ENCODE measurements around the gene KCNE3. TPM values are rescaled to one million over a fixed set of nuclear protein-coding genes. Genes with fewer than 3 reads are reported as not detected.

Gene KCNE3
- total and polyA plus RNA-seq, 9 of the 15 experiments (the other 6 are each of a cell fraction or from before 2014, with no cell fraction given): 1.6 to 8.7 (median 6.2) TPM

DNA sequence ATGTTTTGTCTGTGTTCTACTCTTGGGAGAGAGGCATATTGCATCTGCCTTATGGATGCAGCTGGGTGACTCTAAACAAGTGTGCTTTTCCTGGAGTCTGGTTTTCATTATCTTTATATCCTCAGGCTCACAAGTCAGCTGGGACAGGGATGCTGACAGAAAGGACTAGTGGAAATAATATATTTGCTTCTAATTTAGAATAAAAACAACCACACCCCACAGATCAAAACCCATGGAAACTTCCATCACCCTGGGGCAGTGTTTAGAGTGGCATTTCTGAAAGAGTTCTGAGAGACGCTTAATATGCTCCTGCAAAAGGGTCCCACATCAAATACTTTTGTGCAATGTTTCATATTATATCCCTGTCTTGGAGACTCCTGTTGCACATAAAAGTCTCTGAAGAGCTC is 20.8 kb downstream of the KCNE3 start (continued):
- no peak for TF ChIP-seq CCNT2 (IDR thresholded peaks at IDR 0.05; ENCODE audit: borderline replicate concordance, extremely low read depth, insufficient read length, low read depth, low read length)
- no peak for TF ChIP-seq HDAC8 (tag; IDR thresholded peaks at IDR 0.05)

DNA sequence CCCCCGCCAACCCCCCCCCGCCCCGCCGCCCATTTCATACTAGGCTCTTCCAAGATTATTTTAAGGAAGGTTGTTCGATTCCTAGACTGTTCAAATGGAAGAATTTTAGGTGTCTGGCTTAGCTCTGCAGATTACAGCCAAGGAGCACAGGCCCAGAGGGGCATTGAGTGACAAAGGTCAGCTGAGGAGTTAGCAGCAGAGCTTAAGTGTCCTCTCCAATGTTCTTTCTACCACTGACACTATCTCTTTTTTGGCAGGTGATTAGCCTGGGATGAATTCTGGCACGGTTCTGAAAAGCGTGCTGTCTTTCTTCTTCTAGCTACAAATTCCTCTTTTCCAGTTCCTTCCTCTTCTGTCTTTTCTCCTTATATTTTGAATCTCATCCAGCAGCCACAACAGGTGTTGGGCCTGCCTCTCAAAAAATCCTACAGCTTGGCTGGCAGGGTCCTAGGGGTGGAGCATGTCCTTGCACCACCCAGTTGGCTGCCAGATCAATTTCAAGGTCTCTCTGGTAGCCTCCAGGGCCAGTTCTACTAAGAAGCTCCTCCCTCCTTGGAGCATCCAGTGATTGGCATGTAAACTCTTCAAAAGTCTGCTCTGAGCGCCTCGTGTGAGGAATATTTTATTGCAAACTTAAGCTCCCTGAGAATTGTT is 23.0 kb downstream of the KCNE3 start:
- DNase-seq (ENCODE audit: extremely low read depth in 1 of 4, low spot score in 3 of 4) (no peak), ATAC-seq (no peak), FAIRE-seq (no peak)
- BruUV-seq (replicated peaks): no TSS peak
- Histone ChIP-seq H3K36me3 (ENCODE audit: control insufficient read depth, insufficient read depth, low read length) (no peaks in the 10 kb centered on the region), H3K9me3 (replicated peaks; ENCODE audit: control insufficient read depth, insufficient read depth, low read depth, low read length) (no peaks in the 10 kb centered on the region), H3K4me2 (ENCODE audit: insufficient read depth, low read length) (no peak overlapping the region), H4K20me1 (replicated peaks; ENCODE audit: control insufficient read depth, insufficient read depth, low read length) (no peaks in the 10 kb centered on the region), H3K4me3 (no peak overlapping the region), H3K27me3 (ENCODE audit: control insufficient read depth in 2 of 2, insufficient read depth in 2 of 2, low read length in 2 of 2) (no peaks in the 10 kb centered on the region; a peak in 2 of 5 replicates), H3K9me1 (ENCODE audit: control insufficient read depth, insufficient read depth, low read length) (no peaks in the 10 kb centered on the region), H3K27ac (ENCODE audit: extremely low read depth, low read depth, low read length) (no peak overlapping the region), H2AFZ (ENCODE audit: low read depth, low read length) (no peak overlapping the region), H3K9ac (ENCODE audit: insufficient read depth in 1 of 2, low read depth in 2 of 2, low read length in 2 of 2) (no peak overlapping the region), H3K79me2 (ENCODE audit: control insufficient read depth, insufficient read depth, low read length) (no peaks in the 10 kb centered on the region), H3K4me1 (replicated peaks in 1 of 2; ENCODE audit: control insufficient read depth in 2 of 2, insufficient read depth in 2 of 2, low read length in 2 of 2) (peaks cover 0 to 6% of the 10 kb centered on the region in 2 experiments; a peak in 2 of 5 replicates)
- TF ChIP-seq, protein P1, sequence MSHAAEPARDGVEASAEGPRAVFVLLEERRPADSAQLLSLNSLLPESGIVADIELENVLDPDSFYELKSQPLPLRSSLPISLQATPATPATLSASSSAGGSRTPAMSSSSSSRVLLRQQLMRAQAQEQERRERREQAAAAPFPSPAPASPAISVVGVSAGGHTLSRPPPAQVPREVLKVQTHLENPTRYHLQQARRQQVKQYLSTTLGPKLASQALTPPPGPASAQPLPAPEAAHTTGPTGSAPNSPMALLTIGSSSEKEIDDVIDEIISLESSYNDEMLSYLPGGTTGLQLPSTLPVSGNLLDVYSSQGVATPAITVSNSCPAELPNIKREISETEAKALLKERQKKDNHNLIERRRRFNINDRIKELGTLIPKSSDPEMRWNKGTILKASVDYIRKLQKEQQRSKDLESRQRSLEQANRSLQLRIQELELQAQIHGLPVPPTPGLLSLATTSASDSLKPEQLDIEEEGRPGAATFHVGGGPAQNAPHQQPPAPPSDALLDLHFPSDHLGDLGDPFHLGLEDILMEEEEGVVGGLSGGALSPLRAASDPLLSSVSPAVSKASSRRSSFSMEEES (CRISPR knock-in tag; IDR thresholded peaks at IDR 0.05): no peak
- TF ChIP-seq, protein P2, sequence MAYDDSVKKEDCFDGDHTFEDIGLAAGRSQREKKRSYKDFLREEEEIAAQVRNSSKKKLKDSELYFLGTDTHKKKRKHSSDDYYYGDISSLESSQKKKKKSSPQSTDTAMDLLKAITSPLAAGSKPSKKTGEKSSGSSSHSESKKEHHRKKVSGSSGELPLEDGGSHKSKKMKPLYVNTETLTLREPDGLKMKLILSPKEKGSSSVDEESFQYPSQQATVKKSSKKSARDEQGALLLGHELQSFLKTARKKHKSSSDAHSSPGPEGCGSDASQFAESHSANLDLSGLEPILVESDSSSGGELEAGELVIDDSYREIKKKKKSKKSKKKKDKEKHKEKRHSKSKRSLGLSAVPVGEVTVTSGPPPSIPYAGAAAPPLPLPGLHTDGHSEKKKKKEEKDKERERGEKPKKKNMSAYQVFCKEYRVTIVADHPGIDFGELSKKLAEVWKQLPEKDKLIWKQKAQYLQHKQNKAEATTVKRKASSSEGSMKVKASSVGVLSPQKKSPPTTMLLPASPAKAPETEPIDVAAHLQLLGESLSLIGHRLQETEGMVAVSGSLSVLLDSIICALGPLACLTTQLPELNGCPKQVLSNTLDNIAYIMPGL (CRISPR knock-in tag; IDR thresholded peaks at IDR 0.05): no peak
- in situ Hi-C loops (cut with MboI) (loop anchor here (5.0 to 10.0 kb wide), 2 partner anchors 119 to 192 kb away; no protein-coding TSS in a partner anchor), intact Hi-C loops (cut with micrococcal nuclease) (no loop called here)
- ChIA-PET CTCF (ENCODE audit: low intra/inter-chr PET ratio) (no interaction called here), POLR2A (interaction anchor here (0.5 to 1.6 kb wide), 2 partner anchors 10 to 15 kb away, joined by 3 to 5 read pairs; no protein-coding TSS in a partner anchor)
- 31% methylated on average over 5 of the region's 9 CpGs for WGBS (ENCODE audit: insufficient coverage, low coverage, missing lambda C conversion rate)
